Measurements from ENCODE around the gene ASAP3. TPM values are rescaled to one million over a fixed set of nuclear protein-coding genes. Genes with fewer than 3 reads are reported as not detected.
"Not testable (repeated sequence)": the region's sequence is repeated elsewhere in the genome, so short reads cannot be mapped to it uniquely, and the experiment has no call there.

Gene ASAP3
- total and polyA plus RNA-seq, 8 donors, result 24.9 to 228 (median 30.5) TPM

DNA sequence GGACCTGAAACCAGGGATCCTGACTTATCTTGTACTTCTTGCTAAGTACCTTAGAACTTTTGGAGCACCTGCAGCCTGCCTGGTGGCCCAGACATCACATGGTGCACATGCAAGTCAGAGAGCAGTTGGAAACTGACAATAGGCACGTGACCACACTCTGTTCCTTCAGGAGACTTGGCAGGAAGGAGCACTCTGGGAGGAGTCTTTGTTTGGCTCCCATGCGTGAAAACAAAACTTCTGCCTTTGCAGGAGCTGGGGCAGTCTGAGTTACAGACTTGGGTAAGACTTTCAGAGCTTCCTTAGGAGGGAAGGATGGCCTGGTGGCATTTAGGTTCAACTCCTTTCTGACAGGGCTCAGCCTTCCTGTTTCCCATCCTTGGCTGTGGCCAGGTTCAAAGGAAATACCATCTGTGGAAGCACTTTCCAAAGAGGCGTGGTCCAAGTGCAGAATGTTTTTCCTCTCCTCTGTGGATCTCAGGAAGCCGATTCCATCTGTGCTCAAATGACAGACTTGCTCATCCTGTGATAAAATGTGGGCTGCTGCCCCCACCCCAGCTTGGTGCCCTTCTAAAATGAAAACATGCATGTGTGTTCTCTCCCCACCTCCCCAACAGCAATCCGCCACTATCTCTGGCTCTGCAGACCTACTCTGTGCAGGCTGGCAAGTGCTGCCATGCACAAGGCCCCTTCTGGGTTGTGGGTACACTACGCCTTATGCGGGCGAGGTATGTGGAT lies 100.2 kb downstream of the ASAP3 start:
- Histone ChIP-seq H3K27ac (peak overlapping the region in 1 of 5 donors; percentile 40), H3K9me3 (no peaks in the 10 kb centered on the region), H3K4me3 (no peak overlapping the region), H3K4me1 (peaks cover 3 to 10% (median 9%) of the 10 kb centered on the region in 4 donors), H3K36me3 (peaks cover 0 to 64% (median 56%) of the 10 kb centered on the region in 4 donors), H3K27me3 (no peaks in the 10 kb centered on the region)
- TF ChIP-seq, protein P1, sequence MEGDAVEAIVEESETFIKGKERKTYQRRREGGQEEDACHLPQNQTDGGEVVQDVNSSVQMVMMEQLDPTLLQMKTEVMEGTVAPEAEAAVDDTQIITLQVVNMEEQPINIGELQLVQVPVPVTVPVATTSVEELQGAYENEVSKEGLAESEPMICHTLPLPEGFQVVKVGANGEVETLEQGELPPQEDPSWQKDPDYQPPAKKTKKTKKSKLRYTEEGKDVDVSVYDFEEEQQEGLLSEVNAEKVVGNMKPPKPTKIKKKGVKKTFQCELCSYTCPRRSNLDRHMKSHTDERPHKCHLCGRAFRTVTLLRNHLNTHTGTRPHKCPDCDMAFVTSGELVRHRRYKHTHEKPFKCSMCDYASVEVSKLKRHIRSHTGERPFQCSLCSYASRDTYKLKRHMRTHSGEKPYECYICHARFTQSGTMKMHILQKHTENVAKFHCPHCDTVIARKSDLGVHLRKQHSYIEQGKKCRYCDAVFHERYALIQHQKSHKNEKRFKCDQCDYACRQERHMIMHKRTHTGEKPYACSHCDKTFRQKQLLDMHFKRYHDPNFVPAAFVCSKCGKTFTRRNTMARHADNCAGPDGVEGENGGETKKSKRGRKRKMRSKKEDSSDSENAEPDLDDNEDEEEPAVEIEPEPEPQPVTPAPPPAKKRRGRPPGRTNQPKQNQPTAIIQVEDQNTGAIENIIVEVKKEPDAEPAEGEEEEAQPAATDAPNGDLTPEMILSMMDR (IDR thresholded peaks at IDR 0.05), result no peak
- no peak for TF ChIP-seq EP300 (IDR thresholded peaks at IDR 0.05)
- TF ChIP-seq POLR2A (IDR thresholded peaks at IDR 0.05), result no peak
- no peak for TF ChIP-seq POLR2AphosphoS5 (IDR thresholded peaks at IDR 0.05)
- no peak for DNase-seq
- 69 to 71% (median 69%) methylated on average over 8 of the region's 8 CpGs for WGBS, 5 donors
- intact Hi-C loops (cut with DNase I; ENCODE audit: low total_unique reads), result no loop called here

DNA sequence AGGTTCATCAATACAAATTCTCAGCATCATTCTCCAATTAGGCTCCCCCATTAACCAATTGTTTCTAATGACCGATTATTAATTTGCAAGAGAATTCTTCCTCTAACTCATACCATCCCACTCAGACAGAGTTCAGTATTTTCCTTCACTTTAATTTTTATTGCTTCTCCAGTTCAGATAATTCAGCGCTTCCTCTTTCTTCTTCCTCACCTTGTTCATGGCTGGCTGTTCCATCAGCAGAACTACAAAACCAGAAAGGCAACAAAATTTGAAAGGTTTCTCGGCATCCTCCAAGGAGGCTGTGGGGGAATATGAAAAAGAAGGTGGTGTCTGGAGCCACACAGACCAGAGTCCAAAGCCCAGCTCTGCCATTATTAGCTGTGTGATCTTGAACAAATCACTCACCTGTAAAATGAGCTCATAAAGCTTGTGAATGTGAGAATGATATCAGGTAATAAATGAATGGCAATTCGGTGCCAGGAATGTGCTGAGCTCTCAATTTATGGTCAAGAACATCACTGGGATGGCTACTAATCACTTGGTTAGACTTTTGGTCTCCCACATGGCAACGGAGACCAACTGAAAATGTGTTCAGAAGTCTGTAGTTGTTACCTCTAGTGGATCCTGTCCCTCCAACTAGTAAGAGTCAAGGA lies 102.6 kb downstream of the ASAP3 start:
- intact Hi-C loops (cut with DNase I; ENCODE audit: low total_unique reads), result no loop called here
- TF ChIP-seq, protein P1 (IDR thresholded peaks at IDR 0.05), result no peak
- no peak for TF ChIP-seq POLR2AphosphoS5 (IDR thresholded peaks at IDR 0.05)
- TF ChIP-seq POLR2A (IDR thresholded peaks at IDR 0.05), result no peak
- TF ChIP-seq EP300 (IDR thresholded peaks at IDR 0.05), result no peak
- Histone ChIP-seq H3K4me3 (no peak overlapping the region), H3K27ac (no peak overlapping the region), H3K27me3 (no peaks in the 10 kb centered on the region), H3K9me3 (no peaks in the 10 kb centered on the region), H3K36me3 (peaks cover 0 to 52% (median 43%) of the 10 kb centered on the region in 4 donors), H3K4me1 (peaks cover 10 to 29% (median 27%) of the 10 kb centered on the region in 4 donors)
- WGBS, 5 donors, result 82 to 90% (median 89%) methylated on average over 5 of the region's 5 CpGs
- DNase-seq, result no peak

DNA sequence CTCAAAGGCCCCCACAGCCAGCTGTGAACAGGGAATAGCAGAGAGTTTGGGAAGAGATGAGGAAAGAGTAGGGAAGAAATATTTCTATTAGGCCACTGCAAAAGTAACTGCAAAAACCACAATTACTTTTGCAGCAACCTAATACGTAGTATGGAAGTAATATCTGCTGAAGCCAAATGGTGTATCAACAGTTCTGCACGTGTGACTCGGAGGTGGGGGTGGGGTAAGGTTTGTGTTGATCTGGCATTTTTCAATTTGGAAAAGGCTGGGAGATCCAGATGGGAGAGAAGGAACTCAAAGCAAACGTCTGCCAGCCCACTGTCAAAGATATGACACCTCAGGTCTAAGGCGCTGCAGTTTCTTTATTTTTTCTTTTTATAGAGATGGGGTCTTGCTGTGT lies 103.3 kb downstream of the ASAP3 start:
- TF ChIP-seq EP300 (IDR thresholded peaks at IDR 0.05) (no peak), POLR2A (IDR thresholded peaks at IDR 0.05) (no peak), POLR2AphosphoS5 (IDR thresholded peaks at IDR 0.05) (no peak)
- TF ChIP-seq, protein P1 (IDR thresholded peaks at IDR 0.05), result no peak
- H3K9me3 ChIP-seq, result no peaks in the 10 kb centered on the region
- peaks cover 10 to 29% (median 27%) of the 10 kb centered on the region in 4 donors for H3K4me1 ChIP-seq
- WGBS, 5 donors, result 48 to 57% (median 56%) methylated on average over 5 of the region's 5 CpGs
- H3K27ac ChIP-seq, result peak overlapping the region in 1 of 5 donors; percentile 10
- peaks cover 0 to 45% (median 38%) of the 10 kb centered on the region in 4 donors for H3K36me3 ChIP-seq
- H3K4me3 ChIP-seq, result no peak overlapping the region
- H3K27me3 ChIP-seq, result no peaks in the 10 kb centered on the region
- intact Hi-C loops (cut with DNase I; ENCODE audit: low total_unique reads), result no loop called here
- DNase-seq, result no peak

DNA sequence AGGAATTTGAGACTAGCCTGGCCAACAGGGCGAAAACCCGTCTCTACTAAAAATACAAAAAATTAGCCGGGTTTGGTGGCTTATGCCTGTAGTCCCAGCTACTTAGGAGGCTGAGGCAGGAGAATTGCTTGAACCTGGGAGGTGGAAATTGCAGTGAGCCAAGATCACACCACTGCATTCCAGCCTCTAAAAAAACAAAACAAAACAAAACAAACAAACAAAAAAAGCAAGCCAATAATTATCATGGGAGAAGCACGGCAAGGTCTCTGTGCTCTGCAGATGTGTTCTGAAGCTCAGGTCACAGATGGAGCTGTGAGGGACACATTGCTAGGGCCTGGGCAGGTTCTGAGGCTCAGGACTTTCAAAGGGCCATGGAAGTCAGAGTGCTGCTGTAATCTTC lies 103.7 kb downstream of the ASAP3 start:
- H3K27ac ChIP-seq, result peak overlapping the region in 2 of 5 donors; percentile 1 to 10
- intact Hi-C loops (cut with DNase I; ENCODE audit: low total_unique reads); H3K27me3 ChIP-seq; H3K9me3 ChIP-seq; DNase-seq; H3K4me3 ChIP-seq: not testable (repeated sequence)
- 54 to 70% (median 61%) methylated on average over 4 of the region's 4 CpGs for WGBS, 5 donors
- H3K4me1 ChIP-seq, result peaks cover 10 to 29% (median 27%) of the 10 kb centered on the region in 4 donors
- H3K36me3 ChIP-seq, result peaks cover 0 to 40% (median 34%) of the 10 kb centered on the region in 4 donors

Other genes starting within 250 kb of the ASAP3 start
- 100 to 1,000 TPM in 1 of 5 donors, 10 to 100 TPM in 4; 27.8 to 182 (median 41.5) TPM for gene HNRNPR, start 139.9 kb downstream of the ASAP3 start, total RNA-seq
- gene HNRNPR, start 139.9 kb downstream of the ASAP3 start, polyA plus RNA-seq, result 10 to 100 TPM; 54.9 to 77.0 (median 58.8) TPM
- 10 to 100 TPM in 3 of 5 donors, 1 to 10 TPM in 2; 7.0 to 29.9 (median 17.1) TPM for gene ZNF436, start 114.3 kb downstream of the ASAP3 start, total RNA-seq
- gene ZNF436, start 114.3 kb downstream of the ASAP3 start, polyA plus RNA-seq, result 10 to 100 TPM in 1 of 3 donors, 1 to 10 TPM in 2; 3.1 to 11.4 (median 6.6) TPM
- 100 to 1,000 TPM in 2 of 5 donors, 10 to 100 TPM in 3; 44.9 to 155 (median 91.1) TPM for gene TCEA3, start 59.4 kb downstream of the ASAP3 start, total RNA-seq
- 100 to 1,000 TPM in 1 of 3 donors, 10 to 100 TPM in 2; 44.1 to 133 (median 75.6) TPM for gene TCEA3, start 59.4 kb downstream of the ASAP3 start, polyA plus RNA-seq
- 10 to 100 TPM in 1 of 5 donors, 1 to 10 TPM in 3, under 1 TPM in 1; 0.58 to 27.8 (median 3.5) TPM for gene E2F2, start 47.1 kb upstream of the ASAP3 start, total RNA-seq
- gene E2F2, start 47.1 kb upstream of the ASAP3 start, polyA plus RNA-seq, result 1 to 10 TPM in 1 of 3 donors, under 1 TPM in 2; 0.61 to 3.2 (median 0.87) TPM
- 1,000 to 10,000 TPM in 1 of 5 donors, 100 to 1,000 TPM in 3, 10 to 100 TPM in 1; 90.6 to 1,101 (median 120) TPM for gene ID3, start 75.3 kb upstream of the ASAP3 start, total RNA-seq
- gene ID3, start 75.3 kb upstream of the ASAP3 start, polyA plus RNA-seq, result 100 to 1,000 TPM in 2 of 3 donors, 10 to 100 TPM in 1; 79.4 to 226 (median 139) TPM
- 1,000 to 10,000 TPM in 1 of 5 donors, 100 to 1,000 TPM in 4; 255 to 1,618 (median 778) TPM for gene RPL11, start 207.6 kb upstream of the ASAP3 start, total RNA-seq
- 1,000 to 10,000 TPM; 3,493 to 4,094 (median 3,871) TPM for gene RPL11, start 207.6 kb upstream of the ASAP3 start, polyA plus RNA-seq